Memory B cell (primary cell): ENCODE data around the gene FRA10AC1.
"Not testable (repeated sequence)": the region's sequence is repeated elsewhere in the genome, so short reads cannot be mapped to it uniquely, and the experiment has no call there.

Experiments used
- ATAC-seq: fragments of 150-1000 bp; cut with Tn5 transposase; 2 replicates; pipeline ENCODE4 v1.10.0; 2021; ENCODE audit warnings: low read depth, mild to moderate bottlenecking, moderate library complexity
- DNase-seq, 2 donors: peaks; one replicate each; pipeline ENCODE4 v3.0.0; 2022; ENCODE audit warnings: low spot score in 2 of 2
- H3K27ac Mint-ChIP-seq: one replicate; pipeline ENCODE4 v1.8.0; 2022; ENCODE audit warnings: mild to moderate bottlenecking, moderate library complexity, mixed read lengths
- H3K27me3 Mint-ChIP-seq: one replicate; pipeline ENCODE4 v1.8.0; 2022; ENCODE audit warnings: mixed read lengths
- H3K36me3 Mint-ChIP-seq: one replicate; pipeline ENCODE4 v1.8.0; 2022; ENCODE audit warnings: mild to moderate bottlenecking, mixed read lengths
- H3K4me1 Mint-ChIP-seq: one replicate; pipeline ENCODE4 v1.8.0; 2022; ENCODE audit warnings: mixed read lengths
- H3K4me3 Mint-ChIP-seq: one replicate; pipeline ENCODE4 v1.8.0; 2022; ENCODE audit warnings: mild to moderate bottlenecking, moderate library complexity, mixed read lengths
- H3K9me3 Mint-ChIP-seq: one replicate; pipeline ENCODE4 v1.8.0; 2022; ENCODE audit warnings: mixed read lengths

The FRA10AC1 gene

GRCh38 chr10:93718937-93719725, 16.7 kb upstream of the FRA10AC1 start:
- Mint-ChIP-seq H3K4me3 (no peak overlapping the region), H3K36me3 (no peaks in the 10 kb centered on the region), H3K27me3 (peaks cover 4% of the 10 kb centered on the region), H3K9me3 (no peaks in the 10 kb centered on the region), H3K27ac (no peak overlapping the region), H3K4me1 (peaks cover 12% of the 10 kb centered on the region)
- peak; percentile 42 for ATAC-seq
- no peak for DNase-seq

GRCh38 chr10:93716766-93717165, 14.4 kb upstream of the FRA10AC1 start:
- Mint-ChIP-seq H3K9me3 (no peaks in the 10 kb centered on the region), H3K4me3 (no peak overlapping the region), H3K4me1 (peaks cover 12% of the 10 kb centered on the region), H3K27ac (no peak overlapping the region), H3K36me3 (no peaks in the 10 kb centered on the region), H3K27me3 (peaks cover 4% of the 10 kb centered on the region)
- DNase-seq, result no peak
- ATAC-seq, result no peak

DNA sequence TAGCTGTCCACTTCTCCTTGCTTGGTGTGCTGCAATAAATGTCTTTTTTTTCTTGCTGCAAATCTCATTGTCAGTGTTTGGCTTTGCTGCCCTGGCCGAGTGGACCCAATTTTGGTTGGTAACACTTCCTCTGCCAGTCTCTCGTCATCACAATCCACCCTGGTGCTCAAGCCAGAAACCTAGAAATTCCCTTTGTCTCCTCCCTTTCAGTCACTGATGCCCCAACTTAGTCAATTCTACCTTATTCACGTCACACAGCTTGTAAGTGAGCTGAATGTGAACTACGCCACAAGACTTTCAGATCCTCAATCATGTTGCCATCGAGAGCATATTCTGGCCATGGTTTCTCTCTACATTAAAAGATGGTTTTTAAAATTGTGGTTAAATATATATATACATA, 13.0 kb upstream of the FRA10AC1 start:
- peaks cover 12% of the 10 kb centered on the region for H3K4me1 Mint-ChIP-seq
- H3K9me3 Mint-ChIP-seq, result no peaks in the 10 kb centered on the region
- H3K27me3 Mint-ChIP-seq, result peaks cover 2% of the 10 kb centered on the region
- ATAC-seq (peak; percentile 87), DNase-seq (peak in 1 of 2 donors; percentile 7)
- peak overlapping the region; percentile 2 for H3K27ac Mint-ChIP-seq
- H3K36me3 Mint-ChIP-seq, result no peaks in the 10 kb centered on the region
- no peak overlapping the region for H3K4me3 Mint-ChIP-seq

DNA sequence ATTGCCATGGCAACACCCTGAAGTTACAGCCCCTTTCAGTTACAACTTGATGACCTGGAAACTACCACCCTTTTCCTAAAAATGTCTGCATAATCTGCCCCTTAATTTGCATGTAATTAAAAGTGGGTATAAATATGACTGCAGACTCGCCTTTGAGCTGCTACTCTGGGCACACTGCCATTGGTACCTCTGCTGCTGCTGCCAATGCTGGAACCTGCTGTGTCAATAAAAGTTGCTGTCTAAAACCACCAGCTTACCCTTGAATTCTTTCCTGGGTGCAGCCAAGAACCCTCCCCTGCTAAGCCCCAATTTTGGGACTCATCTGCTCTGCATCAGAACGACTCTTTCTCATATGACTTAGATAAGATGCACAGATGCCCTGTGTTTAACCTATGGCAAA, 10.2 kb upstream of the FRA10AC1 start:
- H3K9me3 Mint-ChIP-seq, result no peaks in the 10 kb centered on the region
- H3K4me3 Mint-ChIP-seq, result no peak overlapping the region
- no peaks in the 10 kb centered on the region for H3K36me3 Mint-ChIP-seq
- no peak overlapping the region for H3K27ac Mint-ChIP-seq
- H3K27me3 Mint-ChIP-seq, result peaks cover 3% of the 10 kb centered on the region
- ATAC-seq, result no peak
- DNase-seq, result no peak
- H3K4me1 Mint-ChIP-seq, result peaks cover 6% of the 10 kb centered on the region

- H3K36me3 Mint-ChIP-seq, result no peaks in the 10 kb centered on the region
- H3K4me3 Mint-ChIP-seq, result no peak overlapping the region
- no peaks in the 10 kb centered on the region for H3K9me3 Mint-ChIP-seq
- ATAC-seq (no peak), DNase-seq (no peak)
- peaks cover 6% of the 10 kb centered on the region for H3K4me1 Mint-ChIP-seq
- no peak overlapping the region for H3K27ac Mint-ChIP-seq
- H3K27me3 Mint-ChIP-seq, result peaks cover 3% of the 10 kb centered on the region
These were observed 9.5 kb upstream of the FRA10AC1 start for GRCh38 chr10:93711891-93712290.

DNA sequence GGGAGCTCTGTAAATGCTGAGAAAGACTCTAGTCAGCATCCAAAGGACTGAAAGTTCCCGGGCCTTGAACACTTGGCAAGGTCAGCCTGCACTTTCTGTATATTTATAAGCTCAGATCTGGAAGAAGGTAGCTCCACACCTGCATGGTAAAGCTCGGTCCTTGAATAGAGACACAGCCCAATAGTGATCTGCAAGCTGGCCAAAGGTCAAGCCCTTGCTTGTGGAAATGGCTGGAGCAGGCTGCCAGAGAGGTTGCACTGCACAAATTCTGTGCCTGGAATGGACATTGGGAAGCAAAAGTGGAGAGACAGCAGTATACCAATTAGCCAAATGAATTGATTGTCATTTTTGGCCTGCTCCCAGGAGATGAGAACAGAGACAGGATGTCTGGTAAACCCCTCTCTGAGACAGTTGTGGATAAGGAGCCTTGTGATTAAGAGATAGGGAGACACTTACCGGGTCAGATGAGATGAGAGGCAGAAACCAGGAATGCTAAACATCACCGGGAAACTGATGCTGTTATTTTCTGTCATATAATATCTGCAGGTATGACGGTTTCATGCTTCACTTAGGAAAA, 8.0 kb upstream of the FRA10AC1 start:
- Mint-ChIP-seq H3K36me3 (no peaks in the 10 kb centered on the region), H3K9me3 (no peaks in the 10 kb centered on the region), H3K27me3 (peaks cover 1% of the 10 kb centered on the region), H3K27ac (peak overlapping the region; percentile 32), H3K4me3 (no peak overlapping the region), H3K4me1 (peaks cover 4% of the 10 kb centered on the region)
- ATAC-seq (no peak), DNase-seq (no peak)

DNA sequence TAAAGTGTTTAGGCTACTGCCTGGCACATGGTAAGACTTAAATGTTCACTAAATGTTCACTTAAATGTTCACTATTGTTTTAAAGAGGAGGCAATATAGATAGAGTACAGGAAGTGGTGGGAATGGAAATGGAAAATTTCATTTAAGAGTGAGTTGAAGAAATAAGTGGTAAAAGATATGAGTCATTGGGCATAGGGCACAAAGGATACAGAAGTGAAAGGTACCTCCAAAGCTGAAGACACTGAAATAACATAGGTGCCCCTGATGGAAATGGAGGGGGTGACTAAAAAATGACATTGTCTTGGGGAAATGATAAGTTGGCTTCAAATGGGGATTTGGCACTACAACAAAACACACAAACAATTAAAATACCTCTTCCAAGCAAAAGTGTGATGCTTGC, 5.2 kb upstream of the FRA10AC1 start:
- peaks cover 5% of the 10 kb centered on the region for H3K4me1 Mint-ChIP-seq
- H3K36me3 Mint-ChIP-seq, result no peaks in the 10 kb centered on the region
- H3K4me3 Mint-ChIP-seq, result no peak overlapping the region
- ATAC-seq (no peak), DNase-seq (no peak)
- H3K27me3 Mint-ChIP-seq, result peaks cover 1% of the 10 kb centered on the region
- H3K27ac Mint-ChIP-seq, result no peak overlapping the region
- H3K9me3 Mint-ChIP-seq, result no peaks in the 10 kb centered on the region

- Mint-ChIP-seq H3K4me3 (no peak overlapping the region), H3K36me3 (peaks cover 1% of the 10 kb centered on the region), H3K27me3 (no peaks in the 10 kb centered on the region), H3K9me3 (no peaks in the 10 kb centered on the region), H3K4me1 (peaks cover 6% of the 10 kb centered on the region), H3K27ac (no peak overlapping the region)
- DNase-seq (no peak), ATAC-seq (no peak)
These were observed 2.1 kb upstream of the FRA10AC1 start for GRCh38 chr10:93704451-93704850.

DNA sequence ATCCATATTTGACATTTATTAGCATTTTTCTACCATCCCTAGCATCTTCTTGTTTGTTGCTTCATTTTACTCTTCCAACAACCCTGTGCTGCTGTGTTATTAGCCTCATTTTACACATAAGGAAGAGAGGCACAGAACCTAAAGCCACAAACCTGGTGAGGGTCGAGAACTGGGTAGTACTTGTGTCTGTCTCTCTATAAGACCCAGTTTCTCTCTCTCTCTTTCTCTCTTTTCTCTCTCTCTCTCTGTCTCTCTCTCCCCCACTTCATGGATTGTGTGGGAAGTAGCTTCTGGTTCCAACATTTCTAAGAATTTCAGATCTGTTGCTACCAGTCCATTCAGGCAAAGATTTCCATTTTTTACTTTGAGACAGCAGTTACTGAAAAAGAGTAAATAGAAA, 1.4 kb upstream of the FRA10AC1 start:
- ATAC-seq (no peak), DNase-seq (no peak)
- no peaks in the 10 kb centered on the region for H3K9me3 Mint-ChIP-seq
- H3K27ac Mint-ChIP-seq, result no peak overlapping the region
- H3K27me3 Mint-ChIP-seq, result no peaks in the 10 kb centered on the region
- peak overlapping the region; percentile 19 for H3K4me3 Mint-ChIP-seq
- peaks cover 7% of the 10 kb centered on the region for H3K4me1 Mint-ChIP-seq
- peaks cover 3% of the 10 kb centered on the region for H3K36me3 Mint-ChIP-seq

- no peak overlapping the region for H3K27ac Mint-ChIP-seq
- no peak for ATAC-seq
- H3K36me3 Mint-ChIP-seq, result peaks cover 3% of the 10 kb centered on the region
- no peak overlapping the region for H3K4me3 Mint-ChIP-seq
- no peak for DNase-seq
- no peaks in the 10 kb centered on the region for H3K9me3 Mint-ChIP-seq
- H3K27me3 Mint-ChIP-seq, result no peaks in the 10 kb centered on the region
- peaks cover 7% of the 10 kb centered on the region for H3K4me1 Mint-ChIP-seq
These were observed 674 bp upstream of the FRA10AC1 start for GRCh38 chr10:93703066-93703465.

GRCh38 chr10:93701866-93702209, 554 bp downstream of the FRA10AC1 start:
- Mint-ChIP-seq H3K27me3 (no peaks in the 10 kb centered on the region), H3K4me3 (no peak overlapping the region), H3K9me3 (no peaks in the 10 kb centered on the region), H3K36me3 (peaks cover 8% of the 10 kb centered on the region), H3K4me1 (peaks cover 7% of the 10 kb centered on the region), H3K27ac (no peak overlapping the region)
- ATAC-seq (peak; percentile 16), DNase-seq (peak in 1 of 2 donors; percentile 6)

GRCh38 chr10:93697207-93697606, 5.2 kb downstream of the FRA10AC1 start:
- DNase-seq (no peak), ATAC-seq (no peak)
- peaks cover 18% of the 10 kb centered on the region for H3K36me3 Mint-ChIP-seq
- H3K27me3 Mint-ChIP-seq, result no peaks in the 10 kb centered on the region
- H3K9me3 Mint-ChIP-seq, result no peaks in the 10 kb centered on the region
- H3K27ac Mint-ChIP-seq, result no peak overlapping the region
- no peak overlapping the region for H3K4me3 Mint-ChIP-seq
- peaks cover 3% of the 10 kb centered on the region for H3K4me1 Mint-ChIP-seq

- H3K27ac Mint-ChIP-seq, DNase-seq, ATAC-seq, H3K4me3 Mint-ChIP-seq, H3K4me1 Mint-ChIP-seq, H3K27me3 Mint-ChIP-seq, H3K9me3 Mint-ChIP-seq: not testable (repeated sequence)
- peaks cover 20% of the 10 kb centered on the region for H3K36me3 Mint-ChIP-seq
These were observed 5.8 kb downstream of the FRA10AC1 start for GRCh38 chr10:93696582-93696981.

DNA sequence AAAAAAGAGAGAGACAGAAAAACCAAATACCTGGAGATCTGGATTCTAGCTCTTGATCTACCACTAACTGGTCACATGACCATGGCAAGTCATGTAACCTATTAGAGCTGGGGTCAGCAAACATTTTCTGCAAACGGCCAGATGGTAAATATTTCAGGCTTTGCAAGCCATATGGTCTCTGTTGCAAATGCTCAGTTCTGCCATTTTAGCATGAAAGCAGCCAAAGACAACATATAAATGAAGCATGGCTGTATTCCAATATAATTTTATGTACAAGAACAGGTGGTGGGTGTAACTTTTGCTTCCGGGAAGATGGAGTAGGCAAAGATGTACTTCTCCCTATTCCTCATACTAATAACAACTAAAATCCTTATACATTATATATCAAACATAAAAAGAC, 6.7 kb downstream of the FRA10AC1 start:
- no peak for DNase-seq
- ATAC-seq, result no peak
- Mint-ChIP-seq H3K36me3 (peaks cover 22% of the 10 kb centered on the region), H3K27me3 (no peaks in the 10 kb centered on the region), H3K4me3 (no peak overlapping the region), H3K27ac (no peak overlapping the region), H3K9me3 (no peaks in the 10 kb centered on the region), H3K4me1 (peaks cover 3% of the 10 kb centered on the region)

DNA sequence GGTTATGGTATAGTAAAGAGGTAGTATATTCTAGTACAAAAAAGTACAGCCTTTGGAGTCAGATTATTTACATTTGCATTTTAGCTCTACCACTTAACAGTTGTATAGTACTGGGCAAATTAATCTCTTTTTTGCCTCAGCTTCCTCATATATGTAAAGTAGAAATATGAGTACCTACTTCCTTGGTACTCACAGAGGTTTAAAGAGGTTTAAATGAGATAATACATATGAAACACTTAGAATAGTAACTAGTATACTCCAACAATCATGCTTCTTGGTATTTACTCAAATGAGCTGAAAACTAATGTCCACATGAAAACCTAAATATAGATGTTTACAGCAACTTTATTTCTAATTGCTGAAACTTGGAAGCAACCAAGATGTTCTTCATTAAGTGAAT, 14.7 kb downstream of the FRA10AC1 start:
- H3K27ac Mint-ChIP-seq, result no peak overlapping the region
- H3K4me3 Mint-ChIP-seq, result no peak overlapping the region
- no peaks in the 10 kb centered on the region for H3K9me3 Mint-ChIP-seq
- ATAC-seq, result no peak
- DNase-seq, result no peak
- no peaks in the 10 kb centered on the region for H3K27me3 Mint-ChIP-seq
- H3K4me1 Mint-ChIP-seq, result no peaks in the 10 kb centered on the region
- peaks cover 13% of the 10 kb centered on the region for H3K36me3 Mint-ChIP-seq
